Neural progenitor cell (in vitro differentiated cells): Measurements from ENCODE around the gene TIAM1. TPM values are rescaled to one million over a fixed set of nuclear protein-coding genes. Genes with fewer than 3 reads are reported as not detected.

Experiments
- DNase-seq: peaks from one replicate; pipeline ENCODE4 v3.0.0-alpha.2; 2016; ENCODE audit warnings: low spot score
- H2AFZ ChIP-seq: fragments of 200-600 bp; sonication (generic); replicated peaks from 2 replicates; pipeline ENCODE4 v1.6.1; 2016; ENCODE audit warnings: antibody characterized with exemption
- H3F3A ChIP-seq: fragments of 200-600 bp; sonication (generic); 2 replicates; pipeline ENCODE4 v1.6.1; 2016; ENCODE audit warnings: antibody characterized with exemption, low read depth
- H3K27ac ChIP-seq: fragments of 200-600 bp; sonication (generic); 2 replicates; pipeline ENCODE4 v1.5.1; 2016; ENCODE audit warnings: mild to moderate bottlenecking
- H3K27me3 ChIP-seq: fragments of 200-600 bp; sonication (generic); 2 replicates; pipeline ENCODE4 v1.6.1; 2016; ENCODE audit warnings: mild to moderate bottlenecking, moderate library complexity
- H3K36me3 ChIP-seq: fragments of 200-600 bp; sonication (generic); 2 replicates; pipeline ENCODE4 v1.5.1; 2016
- H3K4me1 ChIP-seq: fragments of 200-600 bp; sonication (generic); 2 replicates; pipeline ENCODE4 v1.6.1; 2016; ENCODE audit warnings: mixed run types
- H3K4me2 ChIP-seq: fragments of 200-600 bp; sonication (generic); 2 replicates; pipeline ENCODE4 v1.6.1; 2016
- H3K4me3 ChIP-seq: fragments of 200-600 bp; sonication (generic); 2 replicates; pipeline ENCODE4 v1.5.1; 2016
- H3K79me2 ChIP-seq: fragments of 200-600 bp; sonication (generic); 2 replicates; pipeline ENCODE4 v1.6.1; 2016; ENCODE audit warnings: low read depth
- H3K9ac ChIP-seq: fragments of 200-600 bp; sonication (generic); 2 replicates; pipeline ENCODE4 v1.6.1; 2016
- H3K9me3 ChIP-seq: fragments of 200-600 bp; sonication (generic); 2 replicates; pipeline ENCODE4 v1.5.1; 2016; ENCODE audit warnings: low read depth
- H4K20me1 ChIP-seq: fragments of 200-600 bp; sonication (generic); 2 replicates; pipeline ENCODE4 v1.6.1; 2016; ENCODE audit warnings: low read depth
- H3K27ac Mint-ChIP-seq: 3 replicates; pipeline ENCODE4 v1.8.0; 2021; ENCODE audit warnings: mixed read lengths
- H3K27me3 Mint-ChIP-seq: 2 replicates; pipeline ENCODE4 v1.8.0; 2022; ENCODE audit warnings: low read depth, mild to moderate bottlenecking, inconsistent platforms, moderate library complexity, mixed read lengths; ENCODE audit not compliant: insufficient read depth
- H3K36me3 Mint-ChIP-seq: 3 replicates; pipeline ENCODE4 v1.8.0; 2021; ENCODE audit warnings: mixed read lengths
- H3K4me1 Mint-ChIP-seq: 3 replicates; pipeline ENCODE4 v1.8.0; 2021; ENCODE audit warnings: mixed read lengths
- H3K4me3 Mint-ChIP-seq: 3 replicates; pipeline ENCODE4 v1.8.0; 2021; ENCODE audit warnings: mild to moderate bottlenecking, moderate library complexity, mixed read lengths
- H3K9me3 Mint-ChIP-seq: 3 replicates; pipeline ENCODE4 v1.8.0; 2020; ENCODE audit warnings: mixed read lengths
- EZH2 ChIP-seq: fragments of 200-600 bp; sonication (generic); IDR thresholded peaks from 2 replicates; pipeline ENCODE4 v1.6.1; 2017; ENCODE audit warnings: antibody characterized with exemption, mild to moderate bottlenecking, moderate library complexity
- EZH2phosphoT487 ChIP-seq: fragments of 200-600 bp; sonication (generic); IDR thresholded peaks from 2 replicates; pipeline ENCODE4 v1.6.1; 2017; ENCODE audit warnings: antibody characterized with exemption
- total RNA-seq: library from RNA; depleted of rRNA; stranded (reverse); fragments of >200 nt; gene quantifications from 2 replicates; pipeline ENCODE4 v1.2.3, GENCODE V29; 2015; ENCODE audit warnings: low replicate concordance
- TF ChIP-seq, protein P1 (sequence below): fragments of 200-600 bp; sonication (generic); IDR thresholded peaks from 2 replicates; pipeline ENCODE4 v1.5.1; 2017; ENCODE audit warnings: antibody characterized with exemption, mild to moderate bottlenecking

TIAM1 gene
- total RNA-seq, 1 donor from 2014 or later = 27.2 TPM

DNA sequence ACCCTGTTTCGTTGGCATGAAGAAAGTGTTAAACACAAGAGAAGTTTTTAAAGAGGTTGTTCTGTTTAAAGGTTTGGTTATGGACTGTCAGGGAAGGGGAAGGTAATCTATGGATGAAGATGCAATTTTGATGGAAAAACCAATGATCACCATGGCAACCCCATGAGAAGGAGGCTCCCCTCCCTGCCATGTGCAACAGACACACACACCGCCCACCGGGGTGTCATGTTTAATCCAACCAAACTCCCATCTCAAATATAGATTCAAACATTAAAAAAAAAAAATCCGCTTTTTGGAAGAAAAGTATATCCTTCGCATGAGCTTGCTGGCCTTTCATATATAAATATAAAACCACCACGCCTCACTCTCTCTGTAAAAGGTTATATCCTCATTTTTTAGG, 224.9 kb downstream of the TIAM1 start:
- no peak for DNase-seq
- peaks cover 51% of the 10 kb centered on the region for H3K36me3 Mint-ChIP-seq
- H3K79me2 ChIP-seq = no peaks in the 10 kb centered on the region
- TF ChIP-seq EZH2 (no peak), EZH2phosphoT487 (no peak)
- TF ChIP-seq, protein P1, sequence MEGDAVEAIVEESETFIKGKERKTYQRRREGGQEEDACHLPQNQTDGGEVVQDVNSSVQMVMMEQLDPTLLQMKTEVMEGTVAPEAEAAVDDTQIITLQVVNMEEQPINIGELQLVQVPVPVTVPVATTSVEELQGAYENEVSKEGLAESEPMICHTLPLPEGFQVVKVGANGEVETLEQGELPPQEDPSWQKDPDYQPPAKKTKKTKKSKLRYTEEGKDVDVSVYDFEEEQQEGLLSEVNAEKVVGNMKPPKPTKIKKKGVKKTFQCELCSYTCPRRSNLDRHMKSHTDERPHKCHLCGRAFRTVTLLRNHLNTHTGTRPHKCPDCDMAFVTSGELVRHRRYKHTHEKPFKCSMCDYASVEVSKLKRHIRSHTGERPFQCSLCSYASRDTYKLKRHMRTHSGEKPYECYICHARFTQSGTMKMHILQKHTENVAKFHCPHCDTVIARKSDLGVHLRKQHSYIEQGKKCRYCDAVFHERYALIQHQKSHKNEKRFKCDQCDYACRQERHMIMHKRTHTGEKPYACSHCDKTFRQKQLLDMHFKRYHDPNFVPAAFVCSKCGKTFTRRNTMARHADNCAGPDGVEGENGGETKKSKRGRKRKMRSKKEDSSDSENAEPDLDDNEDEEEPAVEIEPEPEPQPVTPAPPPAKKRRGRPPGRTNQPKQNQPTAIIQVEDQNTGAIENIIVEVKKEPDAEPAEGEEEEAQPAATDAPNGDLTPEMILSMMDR = no peak
- no peaks in the 10 kb centered on the region for H4K20me1 ChIP-seq
- no peak overlapping the region for H3K27ac Mint-ChIP-seq
- no peaks in the 10 kb centered on the region for H3K36me3 ChIP-seq
- no peaks in the 10 kb centered on the region for H3K4me1 ChIP-seq
- H3K9me3 Mint-ChIP-seq = no peaks in the 10 kb centered on the region
- H3K9me3 ChIP-seq = no peaks in the 10 kb centered on the region
- no peak overlapping the region for H2AFZ ChIP-seq
- no peak overlapping the region for H3K4me2 ChIP-seq
- peaks cover 6% of the 10 kb centered on the region for H3K4me1 Mint-ChIP-seq
- no peak overlapping the region for H3K9ac ChIP-seq
- no peaks in the 10 kb centered on the region for H3K27me3 Mint-ChIP-seq
- H3K4me3 ChIP-seq = no peak overlapping the region
- no peaks in the 10 kb centered on the region for H3F3A ChIP-seq
- no peak overlapping the region for H3K4me3 Mint-ChIP-seq
- H3K27me3 ChIP-seq = no peaks in the 10 kb centered on the region
- no peak overlapping the region for H3K27ac ChIP-seq

DNA sequence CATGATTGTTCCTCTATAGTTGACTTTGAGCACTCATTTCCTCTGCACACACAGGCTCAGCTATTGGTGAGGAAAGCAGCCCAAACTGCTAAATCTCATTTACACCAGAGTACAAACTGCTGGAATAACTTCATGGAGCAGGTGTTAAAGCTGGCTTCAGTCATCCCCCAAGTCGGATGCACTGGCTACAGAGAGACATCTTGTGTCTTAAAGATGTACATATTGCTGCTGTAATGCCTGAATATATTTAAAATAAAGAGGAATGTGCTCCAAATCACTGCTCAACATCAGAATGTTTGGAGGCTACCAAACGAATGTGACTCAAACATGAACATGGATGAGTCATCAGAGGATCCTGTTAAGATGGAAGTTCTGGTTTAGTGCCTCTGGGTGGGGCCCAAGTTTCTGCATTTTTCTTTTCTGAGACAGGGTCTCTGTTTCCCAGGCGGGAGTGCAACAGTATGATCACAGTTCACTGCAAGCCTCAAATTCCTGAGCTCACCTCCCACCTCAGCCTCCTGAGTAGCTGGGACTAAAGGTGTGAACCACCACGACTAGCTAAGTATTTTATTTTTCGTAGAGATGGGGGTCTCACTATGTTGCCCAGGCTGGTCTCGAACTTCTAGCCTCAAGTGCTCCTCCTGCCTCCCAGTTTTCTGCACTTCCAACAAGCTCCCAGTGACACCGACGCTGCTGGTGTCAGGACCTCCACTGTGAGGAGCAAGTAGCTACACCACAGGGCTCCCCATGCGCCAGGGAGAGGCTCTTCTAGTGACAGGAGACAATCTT, 226.7 kb downstream of the TIAM1 start:
- H2AFZ ChIP-seq = no peak overlapping the region
- H3K4me3 ChIP-seq = no peak overlapping the region
- no peak overlapping the region for H3K27ac Mint-ChIP-seq
- no peak overlapping the region for H3K27ac ChIP-seq
- DNase-seq = no peak
- peaks cover 41% of the 10 kb centered on the region for H3K36me3 Mint-ChIP-seq
- no peak overlapping the region for H3K4me2 ChIP-seq
- no peaks in the 10 kb centered on the region for H3K27me3 ChIP-seq
- H3K4me3 Mint-ChIP-seq = no peak overlapping the region
- H3K36me3 ChIP-seq = no peaks in the 10 kb centered on the region
- no peaks in the 10 kb centered on the region for H3F3A ChIP-seq
- H4K20me1 ChIP-seq = no peaks in the 10 kb centered on the region
- H3K79me2 ChIP-seq = no peaks in the 10 kb centered on the region
- no peak overlapping the region for H3K9ac ChIP-seq
- peaks cover 2% of the 10 kb centered on the region for H3K4me1 Mint-ChIP-seq
- no peaks in the 10 kb centered on the region for H3K9me3 ChIP-seq
- TF ChIP-seq EZH2phosphoT487 = no peak
- no peak for TF ChIP-seq EZH2
- TF ChIP-seq, protein P1 = no peak
- H3K27me3 Mint-ChIP-seq = peaks cover 3% of the 10 kb centered on the region
- no peaks in the 10 kb centered on the region for H3K9me3 Mint-ChIP-seq
- no peaks in the 10 kb centered on the region for H3K4me1 ChIP-seq

DNA sequence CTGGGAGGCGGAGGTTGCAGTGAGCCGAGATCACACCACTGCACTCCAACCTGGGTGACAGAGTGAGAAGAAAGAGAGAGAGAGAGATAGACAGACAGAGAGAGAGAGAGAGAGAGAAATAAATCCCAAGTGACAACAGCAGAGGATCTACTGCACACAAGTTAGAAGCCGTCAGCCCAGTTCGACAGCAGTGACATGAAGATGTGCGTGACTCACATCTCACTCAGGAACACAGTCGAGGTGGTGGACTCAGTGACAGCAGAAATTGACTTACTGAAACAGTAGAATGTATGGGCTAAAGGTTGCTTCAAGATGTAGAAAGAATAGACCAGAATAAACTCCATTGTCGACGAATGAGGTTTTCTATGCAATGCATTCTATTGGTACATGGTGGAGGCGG, 228.8 kb downstream of the TIAM1 start:
- Mint-ChIP-seq H3K36me3 (peaks cover 21% of the 10 kb centered on the region), H3K27me3 (peaks cover 3% of the 10 kb centered on the region), H3K27ac (no peak overlapping the region), H3K4me3 (no peak overlapping the region), H3K9me3 (no peaks in the 10 kb centered on the region), H3K4me1 (peaks cover 12% of the 10 kb centered on the region)
- Histone ChIP-seq H3K4me1 (no peaks in the 10 kb centered on the region), H2AFZ (no peak overlapping the region), H3K9ac (no peak overlapping the region), H3K79me2 (no peaks in the 10 kb centered on the region), H3F3A (no peaks in the 10 kb centered on the region), H3K9me3 (no peaks in the 10 kb centered on the region), H4K20me1 (no peaks in the 10 kb centered on the region), H3K4me3 (no peak overlapping the region), H3K36me3 (no peaks in the 10 kb centered on the region), H3K27ac (no peak overlapping the region), H3K4me2 (no peak overlapping the region), H3K27me3 (no peaks in the 10 kb centered on the region)
- no peak for DNase-seq
- TF ChIP-seq EZH2 (no peak), EZH2phosphoT487 (no peak)
- TF ChIP-seq, protein P1 = no peak
